Activated CD8-positive, alpha-beta memory T cell treated with anti-CD3 and anti-CD28 coated beads, Interleukin-2, amount 50 U/mL, for 4 hours (primary cell): ENCODE measurements around the gene HCFC1R1.
"Not testable (repeated sequence)": the region's sequence is repeated elsewhere in the genome, so short reads cannot be mapped to it uniquely, and the experiment has no call there.

Experiments
- DNase-seq: peaks from one replicate; pipeline ENCODE4 v3.0.0-alpha.2; 2020

Gene HCFC1R1

GRCh38 chr16:3056336-3057180 lies 32.8 kb upstream of the HCFC1R1 start:
- no peak for DNase-seq

- DNase-seq: not testable (repeated sequence)
These were observed 32.0 kb upstream of the HCFC1R1 start for GRCh38 chr16:3055734-3056115.

- DNase-seq: no peak
These were observed 31.4 kb upstream of the HCFC1R1 start for GRCh38 chr16:3054965-3055733.

DNA sequence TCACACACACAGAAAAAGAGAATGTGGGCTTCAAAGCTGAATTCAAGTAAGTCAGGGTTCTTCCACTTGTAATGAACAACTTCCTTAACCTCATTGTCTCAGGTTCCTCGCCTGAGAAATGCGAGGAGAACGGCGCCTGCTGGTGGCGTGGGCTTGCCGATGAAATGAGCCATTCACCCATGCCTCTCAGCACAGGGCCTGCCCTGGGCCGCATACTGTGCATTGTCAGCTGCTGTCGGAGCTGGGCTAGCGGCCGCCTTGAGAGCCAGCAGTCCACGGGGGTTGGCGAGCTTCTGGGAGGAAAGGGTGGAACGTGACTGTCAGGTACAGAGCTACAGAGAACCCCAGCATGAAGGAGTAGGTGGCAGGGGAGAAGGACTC lies 29.6 kb upstream of the HCFC1R1 start:
- peak; percentile 33 for DNase-seq

- DNase-seq: not testable (repeated sequence)
These were observed 29.0 kb upstream of the HCFC1R1 start for GRCh38 chr16:3052571-3053329.

GRCh38 chr16:3051494-3051893 lies 27.8 kb upstream of the HCFC1R1 start:
- DNase-seq: no peak

DNA sequence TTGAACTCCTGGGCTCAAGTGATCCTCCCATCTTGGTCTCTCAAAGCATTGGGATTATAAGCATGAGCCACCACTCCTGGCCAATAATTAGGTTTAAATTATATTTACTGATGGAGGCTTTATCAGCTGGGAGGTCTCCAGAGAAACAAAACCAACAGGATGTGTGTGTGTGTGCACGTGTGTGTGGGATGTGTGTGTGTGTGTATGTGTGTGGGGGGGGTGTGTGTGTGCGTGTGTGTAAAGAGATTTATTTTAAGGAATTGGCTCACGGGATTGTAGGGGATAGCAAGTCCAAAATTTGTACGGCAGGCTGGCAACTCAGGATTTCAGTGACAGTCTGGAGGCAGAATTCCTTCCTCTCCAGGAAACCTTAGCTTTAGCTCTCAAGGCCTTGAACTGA lies 27.3 kb upstream of the HCFC1R1 start:
- DNase-seq: no peak

DNA sequence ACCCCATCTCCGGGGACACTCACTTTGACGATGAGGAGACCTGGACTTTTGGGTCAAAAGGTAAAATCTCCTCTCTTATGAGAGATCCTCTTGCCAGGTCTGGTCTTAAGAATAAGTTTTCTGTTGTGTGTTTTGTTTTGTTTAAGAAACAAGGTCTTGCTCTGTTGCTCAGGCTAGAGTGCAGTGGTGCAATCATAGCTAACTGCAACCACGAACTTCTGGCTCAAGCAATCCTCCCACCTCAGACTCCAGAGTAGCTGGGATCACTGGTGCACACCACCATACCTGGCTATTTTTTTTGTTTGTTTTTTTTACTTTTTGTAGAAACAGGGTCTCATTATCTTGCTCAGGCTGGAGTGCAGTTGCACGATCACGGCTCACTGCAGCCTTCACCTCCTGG lies 26.7 kb upstream of the HCFC1R1 start:
- DNase-seq: no peak

GRCh38 chr16:3049921-3050481 lies 26.3 kb upstream of the HCFC1R1 start:
- no peak for DNase-seq

GRCh38 chr16:3047387-3047720 lies 23.6 kb upstream of the HCFC1R1 start:
- DNase-seq: no peak

- DNase-seq: peak; percentile 24
These were observed 23.1 kb upstream of the HCFC1R1 start for GRCh38 chr16:3046641-3047386.

GRCh38 chr16:3045758-3046640 lies 22.3 kb upstream of the HCFC1R1 start, which contains the start of gene MMP25:
MMP25 (plus strand) TSS chr16:3046561; CDS start chr16:3046918, 357 bp downstream.
- no peak for DNase-seq

GRCh38 chr16:3044708-3045107 lies 21.0 kb upstream of the HCFC1R1 start:
- no peak for DNase-seq

DNA sequence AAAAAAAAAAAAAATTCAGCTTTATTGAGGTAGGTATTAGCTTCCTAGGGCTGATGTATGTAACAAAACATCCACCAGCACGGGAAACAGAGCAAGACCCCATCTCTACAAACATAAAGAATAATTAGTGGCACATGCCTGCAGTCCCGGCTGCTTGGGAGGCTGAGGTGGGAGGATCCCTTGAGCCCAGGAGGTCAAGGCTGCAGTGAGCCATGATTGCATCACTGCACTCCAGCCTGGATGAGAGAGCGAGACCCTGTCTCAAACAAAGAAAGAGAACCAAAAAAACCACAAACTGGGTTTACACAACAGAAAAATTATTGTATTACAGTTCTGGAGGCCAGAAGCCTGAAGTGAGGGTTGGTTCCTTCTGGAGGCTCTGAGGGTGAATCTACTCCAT lies 18.6 kb upstream of the HCFC1R1 start:
- no peak for DNase-seq

DNA sequence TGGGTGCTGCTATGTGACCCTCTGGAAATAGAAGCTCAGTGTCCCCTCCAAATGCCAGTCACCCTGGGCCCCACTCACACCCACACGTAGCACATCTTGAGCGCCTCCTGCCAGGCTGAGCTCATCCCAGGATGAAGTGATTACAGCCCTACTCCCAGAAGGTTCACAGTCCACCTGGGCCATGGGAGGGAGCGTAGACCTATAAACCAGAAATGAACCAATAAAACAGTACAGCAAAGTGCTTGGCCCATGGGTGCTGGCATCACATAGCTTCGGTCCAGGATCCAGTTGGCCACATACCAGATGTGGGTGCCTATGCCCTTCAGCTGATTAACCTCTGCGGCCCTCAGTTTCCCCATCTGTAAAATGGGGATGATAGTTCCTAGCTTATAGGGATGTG lies 15.2 kb upstream of the HCFC1R1 start:
- DNase-seq: no peak

GRCh38 chr16:3038256-3038655 lies 14.5 kb upstream of the HCFC1R1 start:
- DNase-seq: no peak

DNA sequence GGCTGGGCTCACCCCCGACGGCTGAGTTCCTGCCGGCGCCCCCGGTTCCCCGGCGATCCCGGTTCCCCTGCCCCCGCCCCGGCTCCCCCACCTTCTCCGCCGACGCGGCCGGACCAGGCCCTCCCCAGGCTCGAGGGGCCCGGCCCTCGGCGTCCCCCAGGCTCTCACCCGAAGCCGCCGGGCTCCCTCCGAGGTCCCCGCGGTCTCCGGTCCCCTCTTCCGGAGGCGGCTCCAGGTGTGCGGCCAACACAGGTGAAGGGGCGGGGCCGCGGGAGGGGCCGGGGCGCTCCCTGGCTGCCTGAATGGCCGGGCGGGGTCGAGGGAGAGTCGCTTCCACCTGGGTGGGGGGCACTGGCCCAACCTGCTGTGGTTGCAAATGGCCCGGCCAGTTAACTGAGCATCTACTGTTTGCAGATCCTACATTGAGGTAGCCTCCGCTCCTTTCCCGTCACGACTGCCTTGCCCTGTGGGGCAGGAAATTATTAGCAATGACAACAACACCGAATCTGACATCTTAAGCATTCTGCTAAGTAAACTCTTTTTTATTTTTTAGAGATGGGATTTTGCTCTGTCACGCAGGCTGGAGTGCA lies 13.1 kb upstream of the HCFC1R1 start, which contains the start of gene BICDL2:
Gene BICDL2, minus strand, starts transcription at position 219 of the 590 bp plus-strand sequence. CDS start 1,448 bp downstream, outside the sequence.
- no peak for DNase-seq

DNA sequence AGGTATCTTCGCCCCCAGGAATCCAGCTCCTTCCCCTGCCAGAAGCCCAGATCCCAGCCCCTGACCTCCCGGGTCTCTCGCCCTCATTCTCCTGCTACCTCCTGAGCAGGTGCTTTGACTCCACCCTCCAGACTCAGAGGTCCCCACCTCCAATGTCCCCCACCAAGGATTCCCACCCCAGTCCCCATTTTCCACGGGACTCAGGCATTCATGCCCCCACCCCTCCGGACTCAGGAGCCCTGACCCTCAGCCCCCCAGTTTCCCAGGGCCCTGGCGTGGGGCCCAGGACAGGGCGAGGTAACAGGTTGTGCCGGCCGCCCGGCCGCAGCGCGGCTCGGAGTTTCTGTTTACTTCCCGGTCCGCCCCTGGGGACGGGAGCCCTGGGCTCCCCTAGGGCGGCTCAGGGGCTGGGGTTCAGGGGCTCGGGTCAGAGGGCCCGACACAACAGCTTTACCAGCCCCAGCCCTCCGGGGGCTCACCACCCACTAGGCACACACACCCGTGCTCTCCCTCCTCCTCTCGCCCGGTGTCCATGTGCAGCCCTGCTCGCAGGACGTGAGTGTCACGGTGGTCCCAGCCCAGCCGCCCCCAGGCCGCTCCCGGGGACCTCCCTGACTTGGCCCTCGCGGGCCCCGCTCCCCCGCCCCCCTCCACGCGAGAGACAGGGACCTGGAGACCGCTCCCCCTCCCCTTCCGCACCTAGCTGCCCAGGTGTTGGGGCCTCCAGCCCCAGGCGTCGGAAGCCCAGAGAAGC lies 12.4 kb upstream of the HCFC1R1 start:
- DNase-seq: no peak

GRCh38 chr16:3035289-3035971 lies 11.7 kb upstream of the HCFC1R1 start:
- DNase-seq: no peak
